Left ventricle myocardium inferior (tissue), 1 donor: ENCODE data around the gene OR1M1. TPM values are rescaled to one million over a fixed set of nuclear protein-coding genes. Genes with fewer than 3 reads are reported as not detected.
"Not testable (repeated sequence)": the region's sequence is repeated elsewhere in the genome, so short reads cannot be mapped to it uniquely, and the experiment has no call there.

Source experiments
- DNase-seq: peaks from one replicate; pipeline ENCODE4 v3.0.0-alpha.2; 2020
- H3K27ac ChIP-seq: fragments of 200-600 bp; replicated peaks from 2 replicates; pipeline ENCODE4 v1.8.0; 2021
- H3K27me3 ChIP-seq: fragments of 200-600 bp; 2 replicates; pipeline ENCODE4 v1.8.0; 2021; ENCODE audit warnings: low read depth
- H3K36me3 ChIP-seq: fragments of 200-600 bp; 2 replicates; pipeline ENCODE4 v1.8.0; 2021
- H3K4me1 ChIP-seq: fragments of 200-600 bp; 2 replicates; pipeline ENCODE4 v1.8.0; 2021
- H3K4me3 ChIP-seq: fragments of 200-600 bp; 2 replicates; pipeline ENCODE4 v1.8.0; 2021; ENCODE audit warnings: mild to moderate bottlenecking, moderate library complexity
- H3K9me3 ChIP-seq: fragments of 200-600 bp; replicated peaks from 2 replicates; pipeline ENCODE4 v1.8.0; 2021
- intact Hi-C: fragments of 100-400 bp; cut with micrococcal nuclease; formaldehyde crosslinking; loops from one replicate; pipeline ENCODE4 v1.11.0; 2022
- total RNA-seq: library from RNA; stranded (reverse); fragmentation: NEBNext Ultra II Directional; extraction: Animal tissue kit (Norgen Biotek cat#: 25700); gene quantifications from one replicate; pipeline ENCODE4 v1.2.1, GENCODE V29; 2021
- TF ChIP-seq, protein P1 (sequence below): fragments of 200-600 bp; IDR thresholded peaks from 2 replicates; pipeline ENCODE4 v1.8.0; 2021; ENCODE audit warnings: antibody characterized with exemption, mild to moderate bottlenecking, borderline replicate concordance
- donor health status: DM: no; HTN: yes; CAD: no; lungs with severe emphysema.

The OR1M1 gene
- total RNA-seq, 1 donor from 2014 or later: not detected

- DNase-seq: no peak
- TF ChIP-seq, protein P1, sequence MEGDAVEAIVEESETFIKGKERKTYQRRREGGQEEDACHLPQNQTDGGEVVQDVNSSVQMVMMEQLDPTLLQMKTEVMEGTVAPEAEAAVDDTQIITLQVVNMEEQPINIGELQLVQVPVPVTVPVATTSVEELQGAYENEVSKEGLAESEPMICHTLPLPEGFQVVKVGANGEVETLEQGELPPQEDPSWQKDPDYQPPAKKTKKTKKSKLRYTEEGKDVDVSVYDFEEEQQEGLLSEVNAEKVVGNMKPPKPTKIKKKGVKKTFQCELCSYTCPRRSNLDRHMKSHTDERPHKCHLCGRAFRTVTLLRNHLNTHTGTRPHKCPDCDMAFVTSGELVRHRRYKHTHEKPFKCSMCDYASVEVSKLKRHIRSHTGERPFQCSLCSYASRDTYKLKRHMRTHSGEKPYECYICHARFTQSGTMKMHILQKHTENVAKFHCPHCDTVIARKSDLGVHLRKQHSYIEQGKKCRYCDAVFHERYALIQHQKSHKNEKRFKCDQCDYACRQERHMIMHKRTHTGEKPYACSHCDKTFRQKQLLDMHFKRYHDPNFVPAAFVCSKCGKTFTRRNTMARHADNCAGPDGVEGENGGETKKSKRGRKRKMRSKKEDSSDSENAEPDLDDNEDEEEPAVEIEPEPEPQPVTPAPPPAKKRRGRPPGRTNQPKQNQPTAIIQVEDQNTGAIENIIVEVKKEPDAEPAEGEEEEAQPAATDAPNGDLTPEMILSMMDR: no peak
- Histone ChIP-seq H3K27ac (no peak overlapping the region), H3K4me3 (no peak overlapping the region), H3K4me1 (no peaks in the 10 kb centered on the region), H3K27me3 (peaks cover 5% of the 10 kb centered on the region), H3K36me3 (no peaks in the 10 kb centered on the region), H3K9me3 (no peaks in the 10 kb centered on the region)
- intact Hi-C loops: no loop called here
These were observed 25.0 kb upstream of the OR1M1 start for GRCh38 chr19:9061879-9062278.

DNA sequence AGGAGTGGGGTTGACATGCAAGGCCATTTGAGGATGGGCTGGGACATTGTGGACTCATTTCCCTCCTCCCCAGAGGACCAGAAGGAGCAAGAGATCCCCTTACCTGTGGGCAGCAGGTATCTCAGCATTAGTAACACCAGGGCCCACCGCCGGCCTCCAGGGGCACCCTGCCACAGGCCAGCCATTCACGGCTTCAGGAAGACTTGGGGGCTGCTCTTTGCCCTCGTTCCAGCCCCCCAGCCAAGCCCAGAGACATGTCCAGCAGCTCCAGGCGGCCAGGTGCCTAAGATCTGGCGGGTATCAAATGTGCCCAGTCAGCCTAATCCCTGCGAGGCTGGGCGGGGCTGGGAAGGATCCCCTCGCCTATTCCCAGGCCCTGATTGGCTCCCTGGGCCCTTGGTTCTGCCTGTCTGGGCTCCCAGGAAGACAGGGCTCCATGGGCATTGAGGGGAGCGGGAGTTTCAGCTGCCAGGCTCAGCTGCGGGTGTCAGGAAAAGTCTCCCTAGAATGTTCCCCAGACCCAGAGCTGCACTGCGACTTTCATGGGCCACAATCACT lies 21.3 kb upstream of the OR1M1 start:
- TF ChIP-seq, protein P1: no peak
- Histone ChIP-seq H3K36me3 (no peaks in the 10 kb centered on the region), H3K4me1 (no peaks in the 10 kb centered on the region), H3K4me3 (no peak overlapping the region), H3K27ac (no peak overlapping the region), H3K27me3 (no peaks in the 10 kb centered on the region), H3K9me3 (no peaks in the 10 kb centered on the region)
- DNase-seq: no peak
- intact Hi-C loops: no loop called here

- DNase-seq: no peak
- no peaks in the 10 kb centered on the region for H3K27me3 ChIP-seq
- TF ChIP-seq, protein P1: no peak
- no peak overlapping the region for H3K27ac ChIP-seq
- peaks cover 3% of the 10 kb centered on the region for H3K4me1 ChIP-seq
- intact Hi-C loops: no loop called here
- H3K4me3 ChIP-seq: no peak overlapping the region
- H3K9me3 ChIP-seq: no peaks in the 10 kb centered on the region
- H3K36me3 ChIP-seq: no peaks in the 10 kb centered on the region
These were observed 16.8 kb upstream of the OR1M1 start for GRCh38 chr19:9070066-9070465.

DNA sequence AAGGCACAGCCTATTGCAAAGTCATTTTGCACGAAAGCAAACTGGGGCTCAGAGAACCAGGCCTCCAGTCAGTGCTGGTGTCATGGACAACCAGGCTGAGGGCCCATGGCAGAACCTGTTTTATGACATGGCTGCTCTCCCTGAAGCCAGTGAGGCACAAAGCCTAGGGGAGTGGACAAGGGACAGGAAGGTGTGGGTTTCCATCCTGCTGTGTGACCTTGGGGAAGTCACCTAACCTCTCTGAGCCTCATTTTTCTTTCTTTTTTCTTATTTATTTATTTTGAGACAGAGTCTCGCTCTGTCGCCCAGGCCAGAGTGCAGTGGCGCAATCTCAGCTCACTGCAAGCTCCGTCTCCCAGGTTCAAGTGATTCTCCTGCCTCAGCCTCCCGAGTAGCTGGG lies 15.1 kb upstream of the OR1M1 start:
- peaks cover 10% of the 10 kb centered on the region for H3K4me1 ChIP-seq
- H3K27ac ChIP-seq, intact Hi-C loops, H3K4me3 ChIP-seq, H3K27me3 ChIP-seq, H3K9me3 ChIP-seq, H3K36me3 ChIP-seq, DNase-seq: not testable (repeated sequence)

GRCh38 chr19:9073806-9074205 lies 13.1 kb upstream of the OR1M1 start:
- H3K27me3 ChIP-seq: no peaks in the 10 kb centered on the region
- H3K36me3 ChIP-seq: no peaks in the 10 kb centered on the region
- H3K4me3 ChIP-seq: no peak overlapping the region
- no peaks in the 10 kb centered on the region for H3K9me3 ChIP-seq
- DNase-seq: no peak
- intact Hi-C loops: no loop called here
- TF ChIP-seq, protein P1: no peak
- H3K27ac ChIP-seq: no peak overlapping the region
- peaks cover 10% of the 10 kb centered on the region for H3K4me1 ChIP-seq

DNA sequence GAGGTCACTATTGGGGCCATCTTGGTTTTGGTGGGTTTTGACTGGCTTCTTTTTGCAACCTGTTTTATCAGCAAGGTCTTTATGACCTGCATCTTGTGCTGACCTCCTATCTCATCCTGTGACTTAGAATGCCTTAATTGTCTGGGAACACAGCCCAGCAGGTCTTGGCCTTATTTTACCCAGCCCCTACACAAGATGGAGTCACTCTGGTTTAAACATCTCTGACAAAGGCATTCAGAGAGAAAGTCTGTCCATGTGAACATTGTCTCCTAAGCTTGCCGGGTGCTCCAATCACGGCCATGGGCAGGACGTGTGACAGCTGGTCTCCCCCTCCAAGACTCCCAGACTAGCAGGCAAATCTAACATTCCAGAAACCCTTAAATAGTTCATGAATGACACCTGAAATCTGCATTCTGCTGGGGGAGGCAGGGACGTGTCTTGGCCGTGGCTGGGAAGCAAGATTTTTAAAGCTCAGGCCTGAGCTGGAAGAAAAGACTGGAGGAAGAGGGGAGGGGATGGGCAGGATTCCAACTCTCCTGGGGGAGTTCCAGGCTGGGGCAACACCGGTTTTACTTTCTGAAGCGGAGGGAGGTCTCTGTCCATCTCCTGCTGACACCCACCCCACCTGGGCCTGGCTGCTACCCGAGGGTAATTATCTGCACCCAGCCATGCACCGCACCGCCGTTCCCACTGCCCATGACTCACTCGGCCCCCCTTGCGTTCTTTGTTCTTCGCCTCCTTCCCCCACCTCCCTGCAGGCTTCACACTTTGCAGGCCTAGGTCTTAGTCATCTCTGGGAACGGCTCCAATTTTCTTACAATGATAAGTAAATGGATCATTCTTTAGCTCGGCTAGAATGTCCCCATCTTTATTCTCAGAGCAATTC lies 11.6 kb upstream of the OR1M1 start:
- DNase-seq: peak; percentile 33
- Histone ChIP-seq H3K9me3 (no peaks in the 10 kb centered on the region), H3K36me3 (no peaks in the 10 kb centered on the region), H3K27me3 (no peaks in the 10 kb centered on the region), H3K4me1 (peaks cover 10% of the 10 kb centered on the region), H3K4me3 (no peak overlapping the region), H3K27ac (no peak overlapping the region)
- intact Hi-C loops: loop anchor here (5.0 kb wide), 1 partner anchor 418 kb away; no protein-coding TSS in a partner anchor
- TF ChIP-seq, protein P1: no peak
